IMR-90 (cell line): ENCODE results near the gene FAT2. TPM values are rescaled to one million over a fixed set of nuclear protein-coding genes. Genes with fewer than 3 reads are reported as not detected.

Experiments used
- ATAC-seq: fragments of 200-7000 bp; cut with Tn5 transposase; 2 replicates; pipeline ENCODE4 v1.9.1; 2020; ENCODE audit warnings: low read depth, mild to moderate bottlenecking, moderate library complexity
- BruUV-seq: library from RNA; stranded (reverse); fragments of 400-500 nt; replicated peaks from 2 replicates; lab custom pipeline; 2021; lab: Mats Ljungman, UMichigan
- CTCF ChIA-PET: fragments of 300-600 bp; formaldehyde crosslinking; extraction: SDS; loops from one replicate; lab custom pipeline; 2021; ENCODE audit warnings: antibody characterized with exemption; lab: Yijun Ruan, JAX
- POLR2A ChIA-PET: fragments of 300-600 bp; sonication (Branson Sonifier 250); formaldehyde crosslinking; loops from one replicate; lab custom pipeline; 2022; ENCODE audit warnings: antibody characterized with exemption; ENCODE audit not compliant: unreplicated experiment; lab: Charles Lee
- DNase-seq: peaks from one replicate; pipeline ENCODE4 v3.0.0; 2013
- H2AFZ ChIP-seq: replicated peaks from 2 replicates; pipeline ENCODE3; 2013; ENCODE audit warnings: low read length, mild to moderate bottlenecking; ENCODE audit not compliant: poor library complexity
- H2AK5ac ChIP-seq: 2 replicates; pipeline ENCODE4 v1.6.1; 2013; ENCODE audit warnings: low read depth, low read length, inconsistent platforms
- H2AK9ac ChIP-seq: replicated peaks from 2 replicates; pipeline ENCODE3; 2013; ENCODE audit warnings: mild to moderate bottlenecking, low read depth, low read length, moderate library complexity; ENCODE audit not compliant: poor library complexity
- H2BK120ac ChIP-seq: 2 replicates; pipeline ENCODE4 v1.6.1; 2013; ENCODE audit warnings: low read depth, low read length, inconsistent platforms
- H2BK15ac ChIP-seq: 3 replicates; pipeline ENCODE4 v1.6.1; 2013; ENCODE audit warnings: low read depth, low read length, inconsistent platforms
- H2BK20ac ChIP-seq: 2 replicates; pipeline ENCODE4 v1.6.1; 2013; ENCODE audit warnings: low read depth, mild to moderate bottlenecking, inconsistent platforms, low read length, moderate library complexity
- H2BK5ac ChIP-seq: 2 replicates; pipeline ENCODE4 v1.6.1; 2013; ENCODE audit warnings: mild to moderate bottlenecking, low read depth, low read length, inconsistent platforms; ENCODE audit not compliant: poor library complexity, severe bottlenecking
- H3K14ac ChIP-seq: replicated peaks from 2 replicates; pipeline ENCODE4 v1.6.1; 2013; ENCODE audit warnings: low read depth, low read length, inconsistent platforms
- H3K18ac ChIP-seq: 2 replicates; pipeline ENCODE4 v1.6.1; 2013; ENCODE audit warnings: low read depth, low read length, control low read depth
- H3K23ac ChIP-seq: 2 replicates; pipeline ENCODE4 v1.6.1; 2013; ENCODE audit warnings: low read depth, low read length, inconsistent platforms
- H3K27ac ChIP-seq: 2 replicates; pipeline ENCODE4 v1.5.1; 2013; ENCODE audit warnings: mild to moderate bottlenecking, control low read depth, low read length; ENCODE audit not compliant: insufficient read depth
- H3K27me3 ChIP-seq: 2 replicates; pipeline ENCODE4 v1.6.1; 2013; ENCODE audit warnings: low read length; ENCODE audit not compliant: control insufficient read depth, insufficient read depth
- H3K36me3 ChIP-seq: 2 replicates; pipeline ENCODE4 v1.6.1; 2013; ENCODE audit warnings: low read length, mixed read lengths; ENCODE audit not compliant: control insufficient read depth, insufficient read depth
- H3K4ac ChIP-seq: 2 replicates; pipeline ENCODE4 v1.6.1; 2013; ENCODE audit warnings: low read depth, low read length, inconsistent platforms
- H3K4me1 ChIP-seq: 2 replicates; pipeline ENCODE4 v1.6.1; 2013; ENCODE audit warnings: low read length, mixed read lengths; ENCODE audit not compliant: control insufficient read depth, insufficient read depth
- H3K4me2 ChIP-seq: 2 replicates; pipeline ENCODE4 v1.6.1; 2013; ENCODE audit warnings: low read depth, mild to moderate bottlenecking, control low read depth, low read length, moderate library complexity
- H3K4me3 ChIP-seq: 2 replicates; pipeline ENCODE4 v1.5.1; 2013; ENCODE audit warnings: low read depth, mild to moderate bottlenecking, control low read depth, low read length, moderate library complexity; ENCODE audit not compliant: insufficient read depth
- H3K56ac ChIP-seq: 2 replicates; pipeline ENCODE4 v1.6.1; 2013; ENCODE audit warnings: low read length, inconsistent platforms; ENCODE audit not compliant: insufficient read depth; ENCODE audit errors: extremely low read depth
- H3K79me1 ChIP-seq, 2 experiments: 2 replicates each; pipeline ENCODE4 v1.6.1; 2013; ENCODE audit warnings: low read length in 2 of 2, inconsistent platforms in 1 of 2, low read depth in 1 of 2
- H3K9ac ChIP-seq: 2 replicates; pipeline ENCODE4 v1.6.1; 2013; ENCODE audit warnings: low read depth, low read length, control low read depth
- H3K9me1 ChIP-seq: 2 replicates; pipeline ENCODE4 v1.6.1; 2013; ENCODE audit warnings: low read length, inconsistent platforms; ENCODE audit not compliant: insufficient read depth
- H3K9me3 ChIP-seq: 2 replicates; pipeline ENCODE4 v1.6.1; 2013; ENCODE audit warnings: low read length; ENCODE audit not compliant: control insufficient read depth, insufficient read depth
- H4K20me1 ChIP-seq: 2 replicates; pipeline ENCODE4 v1.6.1; 2013; ENCODE audit warnings: low read length, inconsistent platforms; ENCODE audit not compliant: insufficient read depth
- H4K5ac ChIP-seq: 2 replicates; pipeline ENCODE4 v1.6.1; 2013; ENCODE audit warnings: mild to moderate bottlenecking, low read depth, low read length, control low read depth
- H4K8ac ChIP-seq, 2 experiments: 2 replicates each; pipeline ENCODE4 v1.6.1; 2013; ENCODE audit warnings: low read depth in 2 of 2, low read length in 2 of 2, control low read depth in 1 of 2, inconsistent platforms in 1 of 2
- H4K91ac ChIP-seq: 2 replicates; pipeline ENCODE4 v1.6.1; 2013; ENCODE audit warnings: low read depth, low read length, inconsistent platforms; ENCODE audit not compliant: insufficient read depth
- CHD1 ChIP-seq: IDR thresholded peaks from 2 replicates; pipeline ENCODE4 v1.6.1; 2012; ENCODE audit warnings: low read depth, low read length, improper control_type of control experiment
- FOS ChIP-seq: fragments of 150-350 bp; IDR thresholded peaks from 2 replicates; pipeline ENCODE4 v1.6.1; 2016; ENCODE audit warnings: low read depth, low read length
- MAZ ChIP-seq: IDR thresholded peaks from 2 replicates; pipeline ENCODE4 v1.6.1; 2012; ENCODE audit warnings: low read depth, mild to moderate bottlenecking, low read length, improper control_type of control experiment, moderate library complexity, borderline replicate concordance
- MXI1 ChIP-seq: IDR thresholded peaks from 2 replicates; pipeline ENCODE4 v1.6.1; 2012; ENCODE audit warnings: low read depth, mild to moderate bottlenecking, low read length, moderate library complexity, borderline replicate concordance
- NFE2L2 ChIP-seq: fragments of 150-350 bp; IDR thresholded peaks from 2 replicates; pipeline ENCODE4 v1.6.1; 2016; ENCODE audit warnings: low read depth, mild to moderate bottlenecking, low read length
- POLR2A ChIP-seq: IDR thresholded peaks from 2 replicates; pipeline ENCODE4 v1.6.1; 2012; ENCODE audit warnings: mild to moderate bottlenecking, low read depth, low read length
- RAD21 ChIP-seq: IDR thresholded peaks from 2 replicates; pipeline ENCODE4 v1.6.1; 2012; ENCODE audit warnings: low read length, improper control_type of control experiment
- RCOR1 ChIP-seq: IDR thresholded peaks from 2 replicates; pipeline ENCODE4 v1.6.1; 2012; ENCODE audit warnings: mild to moderate bottlenecking, low read length, improper control_type of control experiment; ENCODE audit not compliant: insufficient replicate concordance
- RFX5 ChIP-seq: IDR thresholded peaks from 2 replicates; pipeline ENCODE4 v1.8.0; 2012; ENCODE audit warnings: low read depth, mild to moderate bottlenecking, low read length, moderate library complexity
- WGBS, 2 experiments: methylation state at CpG; one replicate each; pipeline versions ENCODE4 v1.1.5 to v1.1.7; 2013; ENCODE audit warnings: missing lambda C conversion rate in 2 of 2; ENCODE audit not compliant: insufficient read length in 1 of 2; ENCODE audit errors: extremely low coverage in 2 of 2; 5-methylcytosine and 5-hydroxymethylcytosine counted together
- dilution Hi-C: fragments of 300-500 bp; cut with HindIII; formaldehyde crosslinking; loops from one replicate; pipeline ENCODE4 v1.14.3; 2018; ENCODE audit warnings: low sequenced_read_pairs; ENCODE audit not compliant: unreplicated experiment
- in situ Hi-C: fragments of 300-500 bp; cut with MboI; formaldehyde crosslinking; loops from 3 replicates; pipeline ENCODE4 v1.14.3; 2019; ENCODE audit warnings: low sequenced_read_pairs, inconsistent platforms, mixed read lengths
- intact Hi-C: fragments of 100-400 bp; cut with micrococcal nuclease; formaldehyde crosslinking; loops from 2 replicates; pipeline ENCODE4 v1.10.0; 2022
- polyA plus RNA-seq, 3 experiments: library from polyadenylated mRNA; depleted of rRNA; stranded (reverse); fragments of >200 nt; gene quantifications; 2 replicates each; pipeline ENCODE4 v1.2.3, GENCODE V29; 2012; ENCODE audit warnings: low replicate concordance in 1 of 3
- total RNA-seq: library from RNA; depleted of rRNA; stranded (reverse); fragments of >200 nt; gene quantifications from 2 replicates; pipeline ENCODE4 v1.2.3, GENCODE V29; 2012
- TF ChIP-seq, protein P1 (sequence below): fragments of 150-350 bp; IDR thresholded peaks from 2 replicates; pipeline ENCODE4 v1.6.1; 2016; ENCODE audit warnings: low read depth, mild to moderate bottlenecking, low read length, moderate library complexity, borderline replicate concordance
- TF ChIP-seq, protein P2 (sequence below): fragments of 150-350 bp; IDR thresholded peaks from 2 replicates; pipeline ENCODE4 v1.6.1; 2017; ENCODE audit warnings: mild to moderate bottlenecking, antibody characterized with exemption, low read length, low read depth

Gene FAT2
- total and polyA plus RNA-seq, 2 of the 4 experiments (the other 2 are of a cell fraction): under 0.01 to 0.03 TPM

DNA sequence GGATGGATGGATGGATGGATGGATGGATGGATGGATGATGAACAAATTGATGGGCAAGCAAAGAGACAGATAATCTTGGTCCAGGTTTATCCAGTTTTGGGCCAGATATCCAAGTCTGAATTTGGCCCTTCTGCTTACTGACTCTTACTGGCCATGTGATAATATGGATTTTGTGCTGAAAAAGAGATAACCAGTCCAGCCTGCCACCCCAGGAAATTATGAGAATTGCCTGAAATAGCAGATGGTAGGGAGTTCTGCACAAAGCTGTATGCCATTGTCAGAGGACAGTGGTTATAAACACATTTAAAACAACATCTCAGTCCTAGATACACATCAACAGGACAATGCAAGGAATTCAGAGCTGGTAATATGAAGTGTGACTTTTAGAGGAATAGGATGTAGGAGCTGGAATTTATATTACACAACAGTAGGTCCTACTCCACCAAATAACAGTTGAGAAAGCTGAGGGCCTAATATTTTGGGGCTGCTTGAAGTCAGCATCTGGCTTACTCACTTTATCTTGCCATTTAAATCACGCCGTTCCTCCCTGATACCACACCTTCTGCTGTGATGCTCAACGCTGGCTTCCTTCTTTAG lies 9.0 kb upstream of the FAT2 start:
- Histone ChIP-seq H3K27ac (no peak overlapping the region), H2BK120ac (no peak overlapping the region), H3K14ac (no peak overlapping the region), H3K18ac (no peak overlapping the region), H3K56ac (no peak overlapping the region), H2AK5ac (no peak overlapping the region), H3K4me2 (no peak overlapping the region), H3K4ac (no peak overlapping the region), H4K91ac (no peak overlapping the region), H4K20me1 (no peaks in the 10 kb centered on the region), H4K5ac (no peak overlapping the region), H2BK20ac (no peak overlapping the region), H4K8ac (no peak overlapping the region), H2BK5ac (no peak overlapping the region), H3K9ac (no peak overlapping the region), H2AK9ac (no peak overlapping the region), H3K4me3 (no peak overlapping the region), H2AFZ (no peak overlapping the region), H3K79me1 (no peaks in the 10 kb centered on the region), H3K9me1 (no peaks in the 10 kb centered on the region), H3K9me3 (no peaks in the 10 kb centered on the region), H2BK15ac (no peak overlapping the region), H3K27me3 (peaks cover 3% of the 10 kb centered on the region; the same call in 1 of the 2 replicates), H3K23ac (no peak overlapping the region), H3K36me3 (no peaks in the 10 kb centered on the region), H3K4me1 (no peaks in the 10 kb centered on the region)
- intact Hi-C loops: no loop called here
- BruUV-seq: no TSS peak
- TF ChIP-seq MAZ (no peak), RFX5 (no peak), MXI1 (no peak), CHD1 (no peak), RCOR1 (no peak), FOS (no peak), RAD21 (no peak), NFE2L2 (no peak), POLR2A (no peak)
- TF ChIP-seq, protein P1, sequence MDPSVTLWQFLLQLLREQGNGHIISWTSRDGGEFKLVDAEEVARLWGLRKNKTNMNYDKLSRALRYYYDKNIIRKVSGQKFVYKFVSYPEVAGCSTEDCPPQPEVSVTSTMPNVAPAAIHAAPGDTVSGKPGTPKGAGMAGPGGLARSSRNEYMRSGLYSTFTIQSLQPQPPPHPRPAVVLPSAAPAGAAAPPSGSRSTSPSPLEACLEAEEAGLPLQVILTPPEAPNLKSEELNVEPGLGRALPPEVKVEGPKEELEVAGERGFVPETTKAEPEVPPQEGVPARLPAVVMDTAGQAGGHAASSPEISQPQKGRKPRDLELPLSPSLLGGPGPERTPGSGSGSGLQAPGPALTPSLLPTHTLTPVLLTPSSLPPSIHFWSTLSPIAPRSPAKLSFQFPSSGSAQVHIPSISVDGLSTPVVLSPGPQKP: no peak
- TF ChIP-seq, protein P2, sequence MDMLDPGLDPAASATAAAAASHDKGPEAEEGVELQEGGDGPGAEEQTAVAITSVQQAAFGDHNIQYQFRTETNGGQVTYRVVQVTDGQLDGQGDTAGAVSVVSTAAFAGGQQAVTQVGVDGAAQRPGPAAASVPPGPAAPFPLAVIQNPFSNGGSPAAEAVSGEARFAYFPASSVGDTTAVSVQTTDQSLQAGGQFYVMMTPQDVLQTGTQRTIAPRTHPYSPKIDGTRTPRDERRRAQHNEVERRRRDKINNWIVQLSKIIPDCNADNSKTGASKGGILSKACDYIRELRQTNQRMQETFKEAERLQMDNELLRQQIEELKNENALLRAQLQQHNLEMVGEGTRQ: no peak
- DNase-seq: no peak
- dilution Hi-C loops: no loop called here
- POLR2A ChIA-PET: no interaction called here
- CTCF ChIA-PET: no interaction called here
- no peak for ATAC-seq
- WGBS, 2 experiments: 60% methylated on average over 3 of the region's 3 CpGs; no CpG with 5 or more reads in 1 of the 2 experiments
- in situ Hi-C loops: no loop called here
